Measurements from ENCODE around the gene HS3ST4.
"Not testable (repeated sequence)": the region's sequence is repeated elsewhere in the genome, so short reads cannot be mapped to it uniquely, and the experiment has no call there.

Gene HS3ST4

DNA sequence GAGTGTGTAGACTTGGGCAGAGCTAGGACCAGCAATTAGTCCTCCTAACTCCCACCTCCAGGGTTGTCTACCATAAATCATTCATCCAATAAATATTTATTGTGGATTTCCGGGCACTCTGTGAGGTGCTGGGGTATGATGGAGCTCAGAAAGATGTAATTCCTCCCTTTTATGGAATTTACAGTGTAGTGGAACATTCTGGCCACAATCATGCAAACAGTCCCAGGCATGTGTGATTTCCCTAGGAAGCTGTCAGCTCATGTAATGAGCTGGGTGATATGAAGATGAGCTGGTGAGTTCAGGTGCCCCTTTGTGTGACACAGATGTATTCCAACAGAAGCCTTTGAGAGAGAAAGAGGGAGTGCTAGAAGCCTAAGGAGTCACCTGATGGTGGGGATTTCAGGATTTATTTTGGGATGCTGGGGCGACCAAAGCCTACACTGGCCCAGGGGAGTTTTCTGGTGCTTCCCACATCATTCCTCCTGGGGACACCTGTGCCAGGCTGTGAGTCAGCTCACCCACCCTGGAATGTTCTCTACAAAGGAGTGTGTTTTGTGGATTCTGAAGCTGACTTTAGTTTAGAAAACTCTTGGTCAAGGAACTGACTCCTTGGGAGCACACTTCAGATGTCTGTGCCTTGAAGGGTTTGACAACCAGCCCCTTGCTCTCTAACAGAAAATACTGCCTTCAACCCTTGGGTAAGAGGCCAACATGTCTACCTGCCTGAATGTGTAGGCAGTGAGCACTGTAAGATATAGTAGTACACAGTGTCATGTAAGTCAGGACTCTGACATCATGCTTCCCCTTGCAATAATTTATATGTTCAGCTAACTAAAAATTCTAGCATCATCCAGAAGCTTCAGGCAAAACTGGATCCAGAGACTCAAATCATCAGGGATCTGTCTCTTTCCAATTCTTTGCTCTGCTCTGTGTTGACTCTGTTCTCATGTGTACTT is 42.9 kb downstream of the HS3ST4 start:
- DNase-seq, result no peak

DNA sequence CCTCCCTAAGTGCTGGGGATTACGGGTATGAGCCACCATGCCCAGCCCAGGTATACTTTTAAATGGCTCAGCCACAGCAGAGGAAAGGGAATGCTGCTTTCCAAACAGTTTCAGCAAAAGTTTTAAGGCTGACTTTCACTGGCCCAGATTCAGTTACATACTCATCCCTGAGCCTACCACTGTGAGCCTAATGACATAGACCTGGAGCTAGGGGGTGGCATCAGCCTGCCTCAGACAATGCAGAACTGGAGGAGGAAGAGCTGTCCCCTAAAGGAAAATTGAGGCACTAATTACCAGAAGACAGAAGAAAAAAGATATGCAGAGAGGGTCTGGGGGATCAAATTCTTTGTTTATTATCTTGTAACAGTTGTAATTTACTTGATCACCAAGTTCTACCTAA is 43.9 kb downstream of the HS3ST4 start:
- DNase-seq, result no peak

DNA sequence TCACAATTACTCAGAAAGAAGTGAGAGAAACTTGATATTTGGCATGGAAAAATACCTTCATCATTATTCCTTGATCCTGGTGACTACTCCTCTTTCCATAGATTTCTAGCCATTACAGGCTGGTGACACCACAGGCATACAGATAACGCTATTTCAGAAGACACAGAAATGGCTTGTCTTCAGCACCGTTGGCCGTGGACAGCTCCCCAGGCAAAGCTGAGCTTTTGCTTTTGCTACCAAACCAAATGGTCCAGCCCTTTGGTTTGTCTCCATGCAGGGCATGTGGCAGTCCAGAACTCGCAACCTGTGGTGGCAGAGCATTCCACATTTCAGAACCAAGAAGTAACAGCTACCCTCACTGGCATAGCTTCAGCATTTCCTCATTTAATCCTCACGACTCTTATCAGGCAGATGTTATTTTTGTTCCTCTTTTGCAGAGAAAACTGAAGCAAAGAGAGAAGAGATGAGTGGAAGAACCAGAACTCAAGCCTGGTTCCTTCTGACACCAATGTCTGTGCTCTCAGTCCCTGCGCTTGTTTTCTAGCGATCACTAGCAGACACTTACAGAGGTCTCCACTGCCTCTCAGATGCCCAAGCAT is 55.5 kb downstream of the HS3ST4 start:
- no peak for DNase-seq

DNA sequence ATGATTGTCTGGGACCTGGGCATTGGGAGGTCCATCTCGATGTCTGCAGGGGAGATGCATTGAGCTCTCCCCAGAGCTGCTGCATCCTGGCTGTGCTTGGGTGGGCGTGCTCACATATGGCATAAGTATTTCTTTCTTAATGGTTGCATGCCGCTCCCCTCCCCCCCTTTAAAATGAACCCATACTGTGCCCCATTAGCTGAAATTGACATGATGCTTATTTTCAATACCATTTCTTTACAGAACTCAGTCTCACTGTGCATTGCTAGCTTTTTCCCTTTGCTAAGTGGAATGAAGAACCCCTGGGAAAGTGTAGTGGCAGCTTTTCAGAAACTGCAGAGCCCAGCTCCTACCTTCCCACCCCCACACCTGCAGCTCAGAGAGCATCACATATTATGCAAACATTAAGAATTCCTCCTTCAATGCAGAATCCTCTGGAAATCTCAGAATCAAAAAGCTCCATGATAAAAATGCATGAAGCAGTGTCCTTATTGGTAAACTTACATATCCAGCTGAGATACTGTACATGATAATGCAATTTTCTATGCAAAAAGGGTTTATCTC is 56.4 kb downstream of the HS3ST4 start:
- DNase-seq, result no peak

DNA sequence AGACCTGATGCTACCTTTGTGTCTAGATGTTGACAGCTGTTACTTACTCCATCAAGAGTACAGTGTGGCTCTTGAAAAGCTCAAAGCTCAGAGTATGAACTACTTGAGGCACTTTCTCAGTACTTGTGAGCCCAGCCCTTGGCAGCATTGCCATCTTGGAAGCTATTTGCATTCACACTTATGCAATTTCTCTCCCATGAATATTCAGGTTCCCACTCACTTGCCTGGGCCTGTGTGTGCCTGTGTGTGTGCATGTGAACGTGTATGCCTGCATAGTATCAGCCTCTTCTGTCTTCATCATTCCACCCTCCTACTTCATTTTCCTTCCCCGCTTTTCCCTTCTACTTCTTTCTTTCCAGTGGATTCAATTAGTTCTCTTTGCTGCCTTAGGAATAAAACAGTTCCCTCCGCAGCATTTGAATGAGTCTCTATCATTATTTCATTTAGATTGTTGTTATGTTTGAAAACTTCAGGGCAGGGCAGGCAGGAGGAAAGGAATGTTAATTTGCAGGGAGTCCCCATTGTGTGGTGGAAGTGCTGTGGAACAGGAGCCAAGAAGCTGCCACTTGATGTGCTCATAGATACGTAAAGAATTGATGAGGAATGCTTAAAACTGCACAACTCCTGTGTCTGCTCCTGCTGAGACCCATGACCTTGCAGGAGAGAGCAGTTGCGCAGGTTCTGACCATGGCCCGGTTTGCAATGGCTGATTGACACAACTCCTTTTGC is 58.9 kb downstream of the HS3ST4 start:
- no peak for DNase-seq

DNA sequence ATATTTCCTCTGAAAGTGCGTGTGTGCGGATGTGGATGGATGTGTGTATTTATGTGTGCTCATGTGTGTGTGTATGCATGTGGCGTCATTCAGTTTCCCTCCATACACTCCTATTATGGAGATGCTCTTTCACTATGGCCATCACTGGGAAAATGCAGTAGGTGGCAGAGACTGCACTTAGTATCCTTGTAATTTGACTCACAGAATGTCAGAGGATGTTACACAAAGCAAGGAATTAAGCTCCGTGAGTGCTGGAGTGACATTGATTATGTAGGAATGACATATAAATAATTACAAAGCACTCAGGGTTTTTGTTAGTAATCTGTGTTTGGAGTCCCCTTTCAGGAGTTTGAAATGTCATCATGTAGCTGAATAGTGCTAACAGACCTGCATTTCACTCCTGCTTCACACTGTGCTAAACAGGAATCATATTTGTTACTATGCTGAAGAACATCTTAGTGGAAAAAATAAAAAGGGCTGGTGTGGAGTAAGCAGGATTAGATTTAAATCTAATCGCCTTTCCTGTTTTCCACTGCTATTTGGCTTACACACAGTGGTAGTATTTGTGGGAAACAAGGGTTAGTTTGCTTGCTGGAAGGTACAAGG is 59.6 kb downstream of the HS3ST4 start:
- DNase-seq, result no peak

DNA sequence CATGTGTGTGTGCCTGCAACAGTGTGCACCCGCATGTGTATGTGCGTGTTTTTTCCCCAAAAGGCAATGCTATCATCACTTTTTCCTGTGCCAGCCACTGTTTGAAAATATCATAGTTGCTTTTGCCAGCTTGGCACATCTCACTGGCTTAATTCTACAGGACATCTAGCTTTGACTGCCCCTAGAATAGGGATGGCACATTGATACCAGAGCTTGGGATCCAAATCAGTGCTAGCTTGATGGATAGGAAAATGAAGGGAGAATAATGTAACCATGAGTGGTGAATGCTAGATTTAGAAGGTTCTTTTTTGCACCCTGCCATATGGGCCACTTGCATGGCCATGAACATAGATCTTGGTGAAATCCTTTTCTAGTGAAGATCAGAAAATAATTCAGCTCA is 72.7 kb downstream of the HS3ST4 start:
- no peak for DNase-seq

DNA sequence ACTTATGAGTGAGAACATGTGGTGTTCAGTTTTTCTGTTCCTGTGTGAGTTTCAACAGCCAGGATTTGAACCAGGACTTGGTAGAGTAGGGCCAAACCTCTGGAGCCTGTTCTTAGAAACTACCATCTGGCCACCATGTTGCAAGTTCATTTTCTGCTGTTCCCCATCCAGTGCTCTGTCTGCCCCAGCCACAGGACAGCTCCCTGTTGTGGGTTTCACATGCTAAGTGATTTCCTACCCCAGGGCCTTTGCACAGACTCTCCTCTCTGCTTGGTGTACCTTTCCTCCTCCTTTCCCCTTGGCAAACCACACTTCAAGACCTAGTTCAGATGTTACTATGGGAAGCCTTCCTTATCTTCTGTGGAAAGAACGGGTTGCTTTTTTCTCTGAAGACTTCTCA is 79.5 kb downstream of the HS3ST4 start:
- no peak for DNase-seq

DNA sequence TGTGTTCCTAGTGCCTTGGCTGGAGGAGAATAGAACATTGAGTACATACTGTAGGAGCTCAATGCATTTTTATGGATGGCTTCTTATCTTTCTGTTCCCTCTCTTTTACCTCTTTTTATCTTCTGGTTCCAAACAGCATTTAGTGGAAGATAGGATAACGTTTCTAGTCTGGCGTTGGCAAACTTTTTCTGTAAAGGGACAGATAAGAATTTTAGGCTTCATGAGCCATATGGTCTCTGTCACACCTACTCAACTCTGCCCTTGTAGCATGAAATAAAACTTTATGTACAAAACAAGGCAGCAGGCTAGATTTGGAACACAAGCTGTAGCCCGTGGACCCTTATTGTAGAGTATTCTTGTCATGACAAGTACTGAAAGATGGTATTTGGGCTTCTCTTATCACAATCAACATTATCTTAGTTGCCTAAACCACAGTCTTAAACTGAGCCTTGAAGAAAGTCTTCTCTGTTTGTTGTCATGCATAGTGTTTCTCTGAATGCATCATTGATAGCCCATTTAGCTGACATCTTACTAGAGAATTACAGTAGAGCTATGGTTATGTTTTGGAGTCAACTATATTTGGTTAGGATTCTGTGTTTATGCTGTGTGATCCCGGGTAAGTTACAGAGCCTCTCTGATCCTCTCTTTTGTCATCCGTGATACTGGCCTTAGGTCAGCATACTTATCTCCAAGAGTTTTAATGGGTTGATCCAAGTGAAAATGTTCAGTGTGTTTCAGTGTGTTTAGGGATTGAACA is 80.2 kb downstream of the HS3ST4 start:
- no peak for DNase-seq

DNA sequence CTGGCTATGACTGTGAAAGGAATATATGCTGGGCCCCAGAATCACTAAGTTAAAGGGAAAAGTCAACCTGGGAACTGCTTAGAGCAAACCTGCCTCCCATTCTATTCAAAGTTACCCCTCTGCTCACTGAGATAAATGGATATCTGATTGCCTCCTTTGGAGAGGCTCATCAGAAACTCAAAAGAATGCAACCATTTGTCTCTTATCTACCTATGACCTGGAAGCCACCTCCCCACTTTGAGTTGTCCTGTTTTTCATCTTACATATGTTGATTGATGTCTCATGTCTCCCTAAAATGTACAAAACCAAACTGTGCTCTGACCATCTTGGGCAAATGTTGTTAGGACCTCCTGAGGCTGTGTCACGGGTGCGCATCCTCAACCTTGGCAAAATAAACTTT is 84.5 kb downstream of the HS3ST4 start:
- DNase-seq, result not testable (repeated sequence)

DNA sequence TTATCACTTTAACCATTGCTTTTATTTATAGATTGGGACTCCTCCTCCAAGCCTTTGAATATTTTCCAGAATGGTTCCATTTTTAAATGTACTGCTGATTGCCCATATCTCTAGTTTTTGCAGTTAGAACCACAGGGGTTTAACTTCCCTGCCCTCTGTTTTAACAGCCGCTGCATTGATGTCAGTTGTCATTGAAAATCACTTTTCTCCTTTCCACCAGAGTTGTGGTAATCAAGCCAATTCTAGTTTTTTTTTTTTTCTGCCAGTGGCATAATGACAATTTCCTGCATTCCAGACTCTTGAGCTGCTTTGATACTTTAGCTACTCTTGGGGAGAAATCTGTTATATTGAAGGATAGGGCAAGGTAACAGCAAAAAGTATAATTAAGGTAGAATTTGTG is 91.5 kb downstream of the HS3ST4 start:
- no peak for DNase-seq

DNA sequence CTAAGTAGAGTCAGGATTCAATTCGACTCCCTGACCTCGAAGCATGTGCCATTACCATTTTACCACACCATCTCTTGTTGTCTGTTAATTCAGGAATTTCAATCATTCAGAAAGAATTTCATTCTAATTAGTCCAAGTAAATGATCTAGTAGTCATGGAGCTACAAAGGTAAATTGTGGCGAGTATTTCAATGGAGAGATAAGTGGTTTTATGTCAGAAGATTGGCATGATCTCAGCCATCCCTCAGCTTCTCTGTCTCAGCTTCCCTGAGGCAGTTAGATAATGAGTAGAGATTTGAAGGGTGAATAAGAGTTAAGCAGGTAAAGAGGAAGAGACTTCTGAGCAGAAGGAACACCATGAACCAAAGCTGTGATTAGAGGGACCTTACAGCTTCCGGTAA is 93.6 kb downstream of the HS3ST4 start:
- DNase-seq, result no peak

DNA sequence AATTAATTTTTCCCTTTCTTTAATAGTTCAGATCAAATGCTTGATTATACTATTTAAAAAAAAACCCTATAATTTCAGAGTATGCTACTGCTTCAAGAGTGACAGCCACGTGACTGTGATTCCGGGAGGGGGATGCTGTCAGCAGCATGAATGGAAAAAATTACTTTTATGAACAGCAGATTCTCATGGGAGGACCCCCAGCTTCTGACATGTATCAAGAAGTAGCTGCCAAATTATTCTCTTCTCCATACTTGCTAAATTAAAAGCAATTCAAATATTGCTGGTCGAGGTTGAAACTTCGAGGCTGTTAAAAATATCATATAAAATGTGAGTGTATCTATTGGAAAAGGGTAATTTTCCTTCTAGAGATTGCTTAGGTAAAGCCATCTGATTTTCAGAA is 95.0 kb downstream of the HS3ST4 start:
- DNase-seq, result no peak

DNA sequence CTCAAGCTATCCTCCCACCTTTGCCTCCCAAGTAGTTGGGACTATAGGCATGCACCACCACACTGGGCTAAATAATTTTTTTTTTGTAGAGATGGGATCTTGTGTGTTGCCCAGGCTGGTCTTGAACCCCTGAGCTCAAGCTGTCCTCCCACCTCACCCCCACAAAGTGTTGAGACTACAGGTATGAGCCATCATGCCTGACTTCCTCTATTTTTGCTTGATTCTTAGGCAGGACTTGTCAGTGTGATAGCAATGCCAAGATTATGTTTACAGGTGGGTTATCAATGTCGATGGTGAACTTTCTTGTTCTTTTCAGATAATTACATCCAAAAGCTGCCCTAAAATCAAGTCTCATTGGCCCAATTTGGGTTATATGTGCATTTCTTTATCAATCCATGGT is 96.9 kb downstream of the HS3ST4 start:
- DNase-seq, result no peak

DNA sequence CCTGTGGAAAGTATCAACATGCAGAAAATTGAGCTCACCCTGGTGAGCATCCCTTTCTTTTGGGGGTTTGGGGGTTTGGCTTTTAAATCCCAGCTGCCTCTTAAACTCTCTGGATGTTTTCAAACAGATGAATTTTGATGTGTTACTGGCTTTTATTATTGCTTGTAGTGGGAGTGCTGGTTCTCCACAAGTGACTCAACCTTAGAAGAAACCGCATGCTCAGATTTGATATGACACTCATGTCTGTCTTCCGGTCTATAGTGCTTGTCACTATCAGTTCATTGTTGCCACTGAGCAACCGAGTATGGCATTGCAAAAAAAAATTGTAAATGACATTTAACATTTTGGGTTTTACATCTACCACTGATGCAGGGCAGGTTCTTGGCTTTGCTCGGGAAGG is 104.5 kb downstream of the HS3ST4 start:
- no peak for DNase-seq

DNA sequence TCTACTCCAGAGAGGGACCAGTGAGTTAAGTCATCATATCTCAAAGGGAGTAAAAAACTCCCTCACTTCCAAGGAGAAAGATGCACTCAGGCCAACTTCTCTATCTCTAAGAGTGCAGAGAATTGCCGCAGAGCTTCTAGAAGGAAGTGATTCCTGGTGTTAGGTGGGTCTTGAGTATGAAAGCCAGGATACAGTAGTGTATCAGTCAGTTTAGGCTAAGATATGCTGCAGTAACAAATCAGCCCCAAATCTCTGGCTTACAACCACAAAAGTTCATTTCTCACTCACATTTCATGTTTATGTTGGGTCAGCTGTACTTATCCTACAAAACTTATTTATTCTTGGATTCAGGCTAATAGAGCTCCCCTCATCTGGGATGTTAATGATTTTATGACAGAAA is 106.3 kb downstream of the HS3ST4 start:
- no peak for DNase-seq

DNA sequence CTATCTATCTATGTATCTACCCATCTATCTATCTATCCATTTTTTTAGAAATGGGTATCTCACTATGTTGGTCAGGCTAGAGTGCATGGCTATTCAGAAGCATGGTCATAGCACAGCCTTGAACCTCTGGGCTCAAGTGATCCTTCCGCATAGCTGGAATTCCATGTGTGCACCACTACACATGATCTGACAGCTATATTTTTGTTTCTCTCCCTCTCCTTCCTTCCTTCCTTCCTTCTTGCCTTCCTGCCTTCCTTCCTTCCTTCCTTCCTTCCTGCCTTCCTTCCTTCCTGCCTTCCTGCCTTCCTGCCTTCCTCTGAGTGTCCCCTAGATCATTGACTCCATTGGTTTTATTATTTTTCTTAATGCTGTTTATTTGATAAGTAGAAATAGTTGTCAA is 108.1 kb downstream of the HS3ST4 start:
- DNase-seq, result no peak

DNA sequence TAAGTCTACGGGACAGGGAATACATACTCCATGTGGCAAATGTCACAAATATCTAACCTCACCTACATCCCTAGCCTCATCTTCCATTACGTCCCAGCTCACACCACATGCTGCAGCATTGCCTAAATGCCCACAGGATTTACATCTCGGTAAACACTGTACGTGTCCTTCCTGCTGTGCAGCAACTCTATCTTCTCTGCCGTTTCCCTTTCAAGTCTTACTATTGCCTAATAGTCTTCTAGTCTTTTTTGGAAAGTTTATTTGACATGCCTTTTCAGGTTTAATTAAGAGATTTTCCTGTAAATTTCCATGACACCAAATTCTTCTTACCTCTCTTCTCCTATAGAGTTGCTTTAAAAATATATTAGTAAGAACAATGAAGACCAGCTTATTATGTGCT is 120.5 kb downstream of the HS3ST4 start:
- no peak for DNase-seq

DNA sequence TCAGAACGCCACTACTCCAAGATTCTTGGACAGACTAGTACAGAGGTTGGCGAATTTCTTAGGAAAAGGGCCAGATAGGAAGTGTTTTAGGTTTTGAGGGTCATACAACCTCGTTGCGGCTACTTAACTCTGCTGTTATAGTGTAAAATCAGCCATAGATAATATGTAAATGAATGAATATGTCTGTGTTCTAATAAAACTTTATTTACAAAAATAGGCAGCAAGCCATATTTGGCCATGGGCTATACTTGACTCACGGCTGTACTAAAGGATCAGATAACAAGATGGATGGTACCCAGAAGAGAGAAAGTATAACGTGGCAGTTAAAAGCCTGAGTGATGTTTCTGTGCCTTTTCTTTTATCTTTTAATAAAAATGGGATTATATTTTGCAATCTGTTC is 125.5 kb downstream of the HS3ST4 start:
- no peak for DNase-seq

DNA sequence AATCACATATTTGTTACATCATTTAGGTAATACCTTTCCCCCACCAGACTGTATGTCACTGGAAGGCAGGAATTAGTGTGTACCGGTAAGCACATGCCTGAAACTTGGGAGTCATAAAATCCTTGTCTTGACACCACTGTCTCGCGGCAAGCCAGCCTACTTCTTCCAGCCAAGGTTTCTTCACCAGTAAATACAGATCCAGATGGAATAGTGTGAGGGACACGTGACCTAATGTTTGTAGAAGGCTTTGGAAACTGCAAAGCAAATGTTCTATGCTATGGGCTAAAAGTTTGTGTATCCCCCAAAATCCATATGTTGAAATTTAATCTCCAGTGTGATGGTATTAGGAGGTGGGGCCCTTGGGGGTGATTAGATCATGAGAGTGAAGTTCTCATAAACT is 126.1 kb downstream of the HS3ST4 start:
- DNase-seq, result no peak

DNA sequence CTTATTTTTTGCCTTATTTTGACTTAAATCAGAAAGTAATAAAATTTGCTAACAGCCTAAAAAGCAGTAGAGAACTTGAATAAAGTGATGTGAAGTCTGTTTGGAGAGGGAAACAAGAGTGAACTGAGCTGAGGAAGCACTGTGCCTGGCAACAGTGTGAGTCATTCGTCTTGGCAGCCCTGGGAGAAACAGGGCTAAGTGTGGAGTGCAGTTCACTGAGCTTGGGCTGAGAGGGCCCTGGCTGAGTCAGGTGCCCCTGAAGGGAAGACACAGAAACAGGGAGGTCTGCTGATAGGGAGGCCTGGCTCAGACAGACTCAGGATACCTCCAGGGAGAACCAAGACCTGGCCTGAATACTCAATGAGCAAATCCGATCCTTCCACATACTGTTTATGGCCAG is 132.1 kb downstream of the HS3ST4 start:
- DNase-seq, result no peak

DNA sequence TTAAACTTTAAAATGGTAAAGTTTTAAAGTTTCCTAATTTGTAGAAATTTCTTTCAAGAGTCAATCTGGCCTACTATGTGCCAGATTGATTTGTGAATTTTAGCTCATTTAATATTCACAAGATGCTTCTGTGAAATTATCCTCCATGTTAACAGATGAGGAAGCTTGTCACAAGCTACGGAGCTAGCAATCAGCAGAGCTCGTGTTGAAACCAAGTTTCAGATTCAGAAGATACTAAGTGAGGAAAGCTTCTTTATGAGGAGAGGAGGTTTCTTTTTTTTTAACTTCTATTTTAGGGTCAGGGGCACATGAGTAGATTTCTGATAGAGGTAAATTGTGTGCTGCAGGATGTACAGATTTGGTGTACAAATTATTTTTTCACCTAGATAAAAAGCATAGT is 135.9 kb downstream of the HS3ST4 start:
- no peak for DNase-seq
